ENCODE data around the gene MUCL3. TPM values are rescaled to one million over a fixed set of nuclear protein-coding genes. Genes with fewer than 3 reads are reported as not detected.

Gene MUCL3
- total RNA-seq, 1 donor from 2014 or later, result 0.05 TPM

DNA sequence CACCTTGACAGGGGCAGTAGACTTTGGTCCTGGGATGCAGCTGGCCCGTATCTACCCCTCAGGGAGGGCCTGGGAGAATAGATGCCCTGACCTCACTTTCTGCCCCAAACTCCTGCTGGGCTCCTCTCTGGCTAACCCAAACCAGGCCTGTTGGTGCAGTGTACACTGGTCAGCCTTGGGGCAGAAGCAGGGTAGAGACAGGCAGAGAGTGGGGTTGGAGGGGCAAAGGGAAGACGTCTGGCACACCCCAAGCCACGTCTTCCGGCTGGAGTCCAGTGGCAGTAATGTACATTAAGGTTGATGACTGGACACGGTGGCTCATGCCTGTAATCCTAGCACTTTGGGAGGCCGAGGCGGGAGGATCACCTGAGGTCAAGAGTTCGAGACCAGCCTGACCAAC is 47.1 kb upstream of the MUCL3 start:
- Mint-ChIP-seq H3K36me3 (ENCODE audit: insufficient read depth) (peaks cover 28% of the 10 kb centered on the region), H3K27ac (no peak overlapping the region), H3K27me3 (no peaks in the 10 kb centered on the region), H3K4me1 (ENCODE audit: low read depth) (no peaks in the 10 kb centered on the region), H3K4me3 (ENCODE audit: low read depth) (no peak overlapping the region), H3K9me3 (ENCODE audit: low read depth) (no peaks in the 10 kb centered on the region)
- no peak for DNase-seq (ENCODE audit: low spot score, unreplicated experiment)
- no peak for TF ChIP-seq CTCF (IDR thresholded peaks at IDR 0.05; ENCODE audit: unreplicated experiment)

GRCh38 chr6:30894381-30894780 is 46.4 kb upstream of the MUCL3 start:
- no peaks in the 10 kb centered on the region for H3K4me1 Mint-ChIP-seq (ENCODE audit: low read depth)
- DNase-seq (ENCODE audit: low spot score, unreplicated experiment), result no peak
- no peaks in the 10 kb centered on the region for H3K9me3 Mint-ChIP-seq (ENCODE audit: low read depth)
- H3K36me3 Mint-ChIP-seq (ENCODE audit: insufficient read depth), result peaks cover 30% of the 10 kb centered on the region
- H3K27me3 Mint-ChIP-seq, result no peaks in the 10 kb centered on the region
- H3K4me3 Mint-ChIP-seq (ENCODE audit: low read depth), result no peak overlapping the region
- no peak for TF ChIP-seq CTCF (IDR thresholded peaks at IDR 0.05; ENCODE audit: unreplicated experiment)
- no peak overlapping the region for H3K27ac Mint-ChIP-seq

GRCh38 chr6:30894935-30895334 is 45.8 kb upstream of the MUCL3 start:
- DNase-seq (ENCODE audit: low spot score, unreplicated experiment), result no peak
- no peak for TF ChIP-seq CTCF (IDR thresholded peaks at IDR 0.05; ENCODE audit: unreplicated experiment)
- Mint-ChIP-seq H3K36me3 (ENCODE audit: insufficient read depth) (peaks cover 27% of the 10 kb centered on the region), H3K4me3 (ENCODE audit: low read depth) (no peak overlapping the region), H3K9me3 (ENCODE audit: low read depth) (no peaks in the 10 kb centered on the region), H3K27ac (no peak overlapping the region), H3K27me3 (no peaks in the 10 kb centered on the region), H3K4me1 (ENCODE audit: low read depth) (no peaks in the 10 kb centered on the region)

DNA sequence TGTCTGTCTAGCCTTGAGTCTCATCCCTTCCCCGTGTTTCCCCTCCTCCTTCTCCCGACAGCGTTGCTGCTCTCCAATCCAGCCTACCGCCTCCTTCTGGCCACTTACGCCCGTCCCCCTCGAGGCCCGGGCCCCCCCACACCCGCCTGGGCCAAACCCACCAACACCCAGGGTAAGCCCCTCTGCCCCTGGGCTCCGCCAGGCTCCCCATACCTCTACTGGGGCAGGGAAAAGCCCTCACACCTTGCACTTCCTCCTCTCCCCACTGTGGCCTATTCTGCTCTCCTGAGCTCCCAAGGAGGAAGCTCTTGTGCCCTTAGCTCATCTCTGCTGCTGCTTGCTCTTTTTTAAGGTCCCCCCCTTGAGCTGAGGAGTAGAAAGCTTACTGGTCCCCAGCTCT is 45.4 kb upstream of the MUCL3 start:
- peaks cover 26% of the 10 kb centered on the region for H3K36me3 Mint-ChIP-seq (ENCODE audit: insufficient read depth)
- no peaks in the 10 kb centered on the region for H3K4me1 Mint-ChIP-seq (ENCODE audit: low read depth)
- H3K27ac Mint-ChIP-seq, result peak overlapping the region; percentile 43
- TF ChIP-seq CTCF (IDR thresholded peaks at IDR 0.05; ENCODE audit: unreplicated experiment), result no peak
- H3K4me3 Mint-ChIP-seq (ENCODE audit: low read depth), result no peak overlapping the region
- H3K9me3 Mint-ChIP-seq (ENCODE audit: low read depth), result no peaks in the 10 kb centered on the region
- H3K27me3 Mint-ChIP-seq, result no peaks in the 10 kb centered on the region
- no peak for DNase-seq (ENCODE audit: low spot score, unreplicated experiment)

- Mint-ChIP-seq H3K4me1 (ENCODE audit: low read depth) (no peaks in the 10 kb centered on the region), H3K9me3 (ENCODE audit: low read depth) (no peaks in the 10 kb centered on the region), H3K36me3 (ENCODE audit: insufficient read depth) (peaks cover 24% of the 10 kb centered on the region), H3K27me3 (no peaks in the 10 kb centered on the region), H3K27ac (no peak overlapping the region), H3K4me3 (ENCODE audit: low read depth) (no peak overlapping the region)
- no peak for TF ChIP-seq CTCF (IDR thresholded peaks at IDR 0.05; ENCODE audit: unreplicated experiment)
- no peak for DNase-seq (ENCODE audit: low spot score, unreplicated experiment)
Observed at GRCh38 chr6:30896541-30896940, 44.2 kb upstream of the MUCL3 start.

All from progenitor cell of endocrine pancreas (in vitro differentiated cells).